Prostate gland (tissue), 2 donors: ENCODE measurements around the gene RBM24.

Experiments
- CTCF ChIP-seq, 4 experiments: fragments of 200-600 bp in 2 of 4; fragments of 450-650 bp in 2 of 4; sonication (generic) in 2 of 4; IDR thresholded peaks; 1 replicate in 3 of 4; 2 replicates in 1 of 4; pipeline ENCODE4 v1.5.1; 2016 to 2019; ENCODE audit warnings: antibody characterized with exemption in 4 of 4, mild to moderate bottlenecking in 2 of 4, moderate library complexity in 2 of 4
- POLR2A ChIP-seq: fragments of 450-650 bp; IDR thresholded peaks from one replicate; pipeline ENCODE4 v1.6.1; 2016; ENCODE audit warnings: antibody characterized with exemption, mild to moderate bottlenecking
- POLR2AphosphoS5 ChIP-seq: sonication (generic); formaldehyde crosslinking; IDR thresholded peaks from one replicate; pipeline ENCODE4 v1.6.1; 2017; ENCODE audit warnings: antibody characterized with exemption

DNA sequence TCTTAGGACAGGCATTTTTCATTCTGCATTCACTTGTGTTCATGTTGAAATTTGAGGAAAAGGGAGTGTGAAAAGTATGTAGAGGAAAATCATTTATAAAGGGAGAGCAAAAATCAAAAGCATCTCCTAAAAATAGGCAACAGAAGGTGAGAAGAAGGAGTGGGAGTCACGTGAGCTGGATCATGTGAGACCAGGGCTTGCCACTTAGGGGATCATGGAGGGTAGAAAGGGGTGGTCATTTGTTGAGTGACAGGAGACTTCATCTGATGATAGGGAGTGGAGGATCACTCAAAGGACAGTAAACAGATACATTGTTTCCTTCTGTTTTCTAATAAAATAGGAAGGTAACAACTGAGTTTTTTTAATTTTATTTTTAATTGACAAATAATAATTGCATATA lies 17.1 kb downstream of the RBM24 start:
- no peak for TF ChIP-seq CTCF (IDR thresholded peaks at IDR 0.05)
- TF ChIP-seq POLR2A: no peak
- no peak for TF ChIP-seq POLR2AphosphoS5
